SU-DHL-6 (cell line): ENCODE measurements around the gene STIMATE.

ENCODE experiments used
- CTCF ChIP-seq: fragments of 200-600 bp; sonication (generic); IDR thresholded peaks from one replicate; pipeline ENCODE4 v1.5.1; 2017; ENCODE audit warnings: antibody characterized with exemption, mild to moderate bottlenecking, low read length, moderate library complexity; ENCODE audit not compliant: insufficient read depth, poor library complexity, severe bottlenecking
- EZH2phosphoT487 ChIP-seq: fragments of 200-600 bp; sonication (generic), shearing (Covaris generic); conservative IDR thresholded peaks from 2 replicates; pipeline ENCODE4 v1.6.1; 2018; ENCODE audit warnings: mild to moderate bottlenecking, antibody characterized with exemption, low read length, moderate library complexity, mixed read lengths

DNA sequence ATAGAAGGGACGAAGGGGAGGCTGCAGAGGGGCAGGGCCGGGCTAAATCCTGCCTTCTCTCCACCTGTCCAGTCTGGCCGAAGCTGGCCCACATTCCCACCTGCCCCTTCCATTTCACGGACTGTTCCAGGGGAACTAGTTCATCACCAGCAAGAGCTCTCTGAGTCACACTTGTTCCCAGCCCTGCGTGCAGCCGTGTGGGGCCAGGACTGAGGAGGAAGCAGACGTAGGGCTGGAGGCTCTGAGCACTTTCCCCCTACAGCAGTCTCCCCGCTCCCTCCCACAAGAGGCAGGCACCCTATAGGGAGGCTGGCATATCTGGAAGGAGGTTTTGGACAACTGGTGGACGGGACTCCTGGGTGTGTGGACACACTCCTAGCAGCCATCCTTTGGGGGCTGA lies 69.9 kb downstream of the STIMATE start:
- TF ChIP-seq CTCF = no peak
- no peak for TF ChIP-seq EZH2phosphoT487
